Endothelial cell of umbilical vein (primary cell): Measurements from ENCODE around the gene CD151. TPM values are rescaled to one million over a fixed set of nuclear protein-coding genes. Genes with fewer than 3 reads are reported as not detected.

Source experiments
- BruUV-seq: library from RNA; stranded (reverse); fragments of 400-500 nt; replicated peaks from 2 replicates; lab custom pipeline; 2021; lab: Mats Ljungman, UMichigan
- CTCF ChIA-PET: fragments of 300-600, 350-600 bp; sonication (Branson Sonifier 250); formaldehyde crosslinking; loops from one replicate; lab custom pipeline; 2021; ENCODE audit warnings: antibody characterized with exemption, inconsistent platforms; lab: Charles Lee
- POLR2A ChIA-PET: fragments of 300-600, 350-600 bp; sonication (Branson Sonifier 250); formaldehyde crosslinking; loops from one replicate; lab custom pipeline; 2021; ENCODE audit warnings: antibody characterized with exemption, inconsistent platforms; lab: Charles Lee
- DNase-seq: peaks from one replicate; pipeline ENCODE4 v3.0.0-alpha.2; 2011; ENCODE audit warnings: low read depth, low spot score
- FAIRE-seq: peaks from 2 replicates; lab custom pipeline; 2011; peaks lifted over from hg19 to GRCh38; lab: Jason Lieb, UNC
- H2AFZ ChIP-seq: 2 replicates; pipeline ENCODE4 v1.6.0; 2012; ENCODE audit warnings: low read depth, low read length, control low read depth, inconsistent platforms
- H3K27ac ChIP-seq: 2 replicates; pipeline ENCODE4 v1.5.1; 2011; ENCODE audit warnings: low read depth, mild to moderate bottlenecking, control low read depth, low read length, moderate library complexity; ENCODE audit not compliant: insufficient read depth
- H3K27me3 ChIP-seq, 2 experiments: 2 replicates each; pipeline versions ENCODE4 v1.6.0 to v1.6.1; 2011; ENCODE audit warnings: low read length in 2 of 2, mixed read lengths in 1 of 2; ENCODE audit not compliant: control insufficient read depth in 2 of 2, insufficient read depth in 2 of 2
- H3K36me3 ChIP-seq, 2 experiments: 2 replicates in 1 of 2; 3 replicates in 1 of 2; pipeline ENCODE4 v1.5.1; 2011; ENCODE audit warnings: low read length in 2 of 2, mild to moderate bottlenecking in 1 of 2, moderate library complexity in 1 of 2; ENCODE audit not compliant: control insufficient read depth in 2 of 2, insufficient read depth in 2 of 2; ENCODE audit errors: extremely low read depth in 1 of 2
- H3K4me1 ChIP-seq: 3 replicates; pipeline ENCODE4 v1.5.1; 2011; ENCODE audit warnings: mild to moderate bottlenecking, low read length; ENCODE audit not compliant: control insufficient read depth, insufficient read depth; ENCODE audit errors: extremely low read depth
- H3K4me2 ChIP-seq: 2 replicates; pipeline ENCODE4 v1.6.1; 2011; ENCODE audit warnings: low read length, control low read depth, mixed read lengths; ENCODE audit not compliant: insufficient read depth
- H3K4me3 ChIP-seq, 3 experiments: fragments of 200-600 bp in 1 of 3; sonication (generic), shearing (Covaris generic) in 1 of 3; replicated peaks in 1 of 3; 2 replicates each; pipeline ENCODE4 v1.5.1; 2011 to 2016; ENCODE audit warnings: control low read depth in 3 of 3, low read length in 3 of 3, mild to moderate bottlenecking in 2 of 3, inconsistent platforms in 1 of 3, low read depth in 1 of 3, moderate library complexity in 1 of 3; ENCODE audit not compliant: insufficient read depth in 1 of 3
- H3K79me2 ChIP-seq: 2 replicates; pipeline ENCODE4 v1.6.0; 2012; ENCODE audit warnings: low read length, inconsistent platforms; ENCODE audit not compliant: control insufficient read depth, insufficient read depth
- H3K9ac ChIP-seq: replicated peaks from 2 replicates; pipeline ENCODE3; 2011; ENCODE audit warnings: low read length, control low read depth; ENCODE audit not compliant: insufficient read depth; ENCODE audit errors: extremely low read depth
- H3K9me1 ChIP-seq: replicated peaks from 3 replicates; pipeline ENCODE4 v1.6.0; 2011; ENCODE audit warnings: mild to moderate bottlenecking, low read length; ENCODE audit not compliant: control insufficient read depth, insufficient read depth; ENCODE audit errors: extremely low read depth
- H3K9me3 ChIP-seq: replicated peaks from 2 replicates; pipeline ENCODE4 v1.5.1; 2012; ENCODE audit warnings: low read length, inconsistent platforms; ENCODE audit not compliant: control insufficient read depth, insufficient read depth
- H4K20me1 ChIP-seq: replicated peaks from 2 replicates; pipeline ENCODE3; 2011; ENCODE audit warnings: mild to moderate bottlenecking, low read length; ENCODE audit not compliant: control insufficient read depth, insufficient read depth; ENCODE audit errors: extremely low read depth
- JUN ChIP-seq: IDR thresholded peaks from 2 replicates; pipeline ENCODE4 v1.6.1; 2011; ENCODE audit warnings: borderline replicate concordance, low read depth; ENCODE audit not compliant: insufficient read length, insufficient read depth
- dilution Hi-C: fragments of 300-500 bp; cut with MboI; formaldehyde crosslinking; loops from one replicate; pipeline ENCODE4 v1.15.0; 2019; ENCODE audit warnings: low sequenced_read_pairs; ENCODE audit not compliant: extremely low pct_ligation_motif_present
- intact Hi-C: fragments of 100-400 bp; cut with micrococcal nuclease; formaldehyde crosslinking; loops from one replicate; pipeline ENCODE4 v1.10.0; 2022
- polyA plus RNA-seq, 4 experiments: library from polyadenylated mRNA; depleted of rRNA in 3 of 4; stranded (reverse) in 3 of 4; unstranded in 1 of 4; fragments of >200 nt; gene quantifications; 2 replicates each; pipeline versions ENCODE4 v1.2.1 to v1.2.3, GENCODE V29; 2011 to 2012; ENCODE audit warnings: missing spikeins in 1 of 4
- total RNA-seq: library from RNA; stranded (reverse); gene quantifications from 2 replicates; pipeline ENCODE4 v1.2.3, GENCODE V29; 2021
- TF ChIP-seq, protein P1 (sequence below), 2 donors: IDR thresholded peaks; 1 replicate in 1 of 2; 2 replicates in 1 of 2; pipeline ENCODE4 v1.5.1; 2011; ENCODE audit warnings: low read length in 2 of 2, mild to moderate bottlenecking in 2 of 2, moderate library complexity in 2 of 2, control low read depth in 1 of 2, inconsistent platforms in 1 of 2, low read depth in 1 of 2; ENCODE audit not compliant: insufficient read depth in 1 of 2; ENCODE audit errors: extremely low read depth in 1 of 2

Gene CD151
- total and polyA plus RNA-seq, 2 donors (not counting 3 experiments of a cell fraction or from before 2014, with no cell fraction given): 515 to 1,090 TPM

DNA sequence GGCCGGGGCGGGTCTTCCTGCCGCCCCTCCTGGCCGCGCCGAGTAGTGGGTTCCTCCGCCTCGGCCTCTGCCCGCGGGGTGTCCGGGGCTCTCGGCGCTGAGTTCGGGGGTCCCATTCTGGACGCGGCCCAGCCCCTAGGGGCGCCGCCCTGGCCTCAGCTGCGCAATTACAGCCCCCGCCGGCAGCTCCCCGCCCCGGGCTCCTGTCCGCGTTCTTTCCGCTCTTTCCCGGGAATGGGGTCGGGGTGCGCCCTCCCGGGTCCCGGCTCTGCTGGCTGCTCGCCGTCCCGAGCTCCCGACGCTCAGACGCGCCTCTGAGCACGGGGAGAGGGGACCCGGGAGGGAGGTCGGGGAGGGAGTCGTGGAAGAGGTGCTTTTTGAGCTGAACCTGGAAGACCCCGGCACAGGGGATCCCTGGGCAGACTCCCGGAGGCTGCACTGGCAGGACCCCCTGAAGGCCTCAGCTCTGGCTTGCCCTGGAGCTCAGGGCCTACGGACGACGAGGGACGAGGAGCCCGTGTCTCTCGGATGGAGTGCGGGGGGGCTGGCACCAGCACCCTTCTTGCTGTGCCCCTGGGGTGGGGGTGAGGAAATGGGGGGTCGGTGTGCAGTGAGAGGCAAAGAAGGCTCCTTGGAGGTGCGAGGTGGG, 10.5 kb downstream of the CD151 start:
- peak overlapping the region; percentile 63 to 95 (median 94) for H3K4me3 ChIP-seq
- peak overlapping the region; percentile 82 for H3K4me2 ChIP-seq
- CTCF ChIA-PET: interaction anchor here (1.2 to 3.3 kb wide), 4 partner anchors 9 to 208 kb away, joined by 6 to 19 read pairs (median 8); partner anchors contain the start of genes AP2A2 and CD151
- no peaks in the 10 kb centered on the region for H3K9me3 ChIP-seq
- DNase-seq (peak; percentile 30), FAIRE-seq (no peak)
- H3K27ac ChIP-seq: peak overlapping the region; percentile 83
- dilution Hi-C loops (no loop called here), intact Hi-C loops (no loop called here)
- no peaks in the 10 kb centered on the region for H3K9me1 ChIP-seq
- peaks cover 13 to 21% of the 10 kb centered on the region in 2 experiments for H3K36me3 ChIP-seq
- TF ChIP-seq, protein P1, sequence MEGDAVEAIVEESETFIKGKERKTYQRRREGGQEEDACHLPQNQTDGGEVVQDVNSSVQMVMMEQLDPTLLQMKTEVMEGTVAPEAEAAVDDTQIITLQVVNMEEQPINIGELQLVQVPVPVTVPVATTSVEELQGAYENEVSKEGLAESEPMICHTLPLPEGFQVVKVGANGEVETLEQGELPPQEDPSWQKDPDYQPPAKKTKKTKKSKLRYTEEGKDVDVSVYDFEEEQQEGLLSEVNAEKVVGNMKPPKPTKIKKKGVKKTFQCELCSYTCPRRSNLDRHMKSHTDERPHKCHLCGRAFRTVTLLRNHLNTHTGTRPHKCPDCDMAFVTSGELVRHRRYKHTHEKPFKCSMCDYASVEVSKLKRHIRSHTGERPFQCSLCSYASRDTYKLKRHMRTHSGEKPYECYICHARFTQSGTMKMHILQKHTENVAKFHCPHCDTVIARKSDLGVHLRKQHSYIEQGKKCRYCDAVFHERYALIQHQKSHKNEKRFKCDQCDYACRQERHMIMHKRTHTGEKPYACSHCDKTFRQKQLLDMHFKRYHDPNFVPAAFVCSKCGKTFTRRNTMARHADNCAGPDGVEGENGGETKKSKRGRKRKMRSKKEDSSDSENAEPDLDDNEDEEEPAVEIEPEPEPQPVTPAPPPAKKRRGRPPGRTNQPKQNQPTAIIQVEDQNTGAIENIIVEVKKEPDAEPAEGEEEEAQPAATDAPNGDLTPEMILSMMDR (IDR thresholded peaks at IDR 0.05; ENCODE audit: extremely low read depth in 1 of 2, insufficient read depth in 1 of 2, low read depth in 1 of 2, low read length in 2 of 2): peak in 1 of 2 donors; percentile 22
- no peak for TF ChIP-seq JUN
- peak overlapping the region; percentile 92 for H3K9ac ChIP-seq
- H2AFZ ChIP-seq: no peak overlapping the region
- POLR2A ChIA-PET: interaction anchor here (1.4 to 4.1 kb wide), 4 partner anchors 9 to 34 kb away, joined by 5 to 28 read pairs (median 17); partner anchors contain the start of genes CD151, PNPLA2 and RPLP2
- peaks cover 45% of the 10 kb centered on the region for H3K79me2 ChIP-seq
- H4K20me1 ChIP-seq: no peaks in the 10 kb centered on the region
- H3K27me3 ChIP-seq: no peaks in the 10 kb centered on the region
- H3K4me1 ChIP-seq: peaks cover 38% of the 10 kb centered on the region
- no TSS peak for BruUV-seq
